GM12878 (cell line): ENCODE measurements around the gene TMPRSS2. TPM values are rescaled to one million over a fixed set of nuclear protein-coding genes. Genes with fewer than 3 reads are reported as not detected.

Experiments
- ATAC-seq: fragments of 200-7000 bp; cut with Tn5 transposase; 3 replicates; pipeline ENCODE4 v1.9.1; 2020; ENCODE audit warnings: mild to moderate bottlenecking, moderate library complexity
- BruUV-seq: library from RNA; stranded (reverse); fragments of 400-500 nt; replicated peaks from 2 replicates; lab custom pipeline; 2021; lab: Mats Ljungman, UMichigan
- CTCF ChIA-PET: fragments of 300-600 bp; sonication (Branson Sonifier 250); formaldehyde crosslinking; extraction: SDS; loops from one replicate; lab custom pipeline; 2021; ENCODE audit warnings: inconsistent platforms; lab: Yijun Ruan, JAX
- POLR2A ChIA-PET: fragments of 350-600 bp; formaldehyde crosslinking; extraction: SDS; loops from one replicate; lab custom pipeline; 2021; ENCODE audit warnings: inconsistent platforms; lab: Charles Lee
- RAD21 ChIA-PET: fragments of 300-600 bp; sonication (Branson Sonifier 250); formaldehyde crosslinking; loops from one replicate; lab custom pipeline; 2023; ENCODE audit warnings: antibody characterized with exemption; ENCODE audit not compliant: unreplicated experiment; lab: Charles Lee
- SMC1A ChIA-PET: fragments of 300-600 bp; sonication (Branson Sonifier 250); formaldehyde crosslinking; loops from one replicate; lab custom pipeline; 2023; ENCODE audit not compliant: unreplicated experiment, uncharacterized antibody; lab: Charles Lee
- DNase-seq: peaks from one replicate; pipeline ENCODE4 v3.0.0-alpha.2; 2011; ENCODE audit warnings: low read depth, low spot score
- FAIRE-seq: peaks from 3 replicates; lab custom pipeline; 2011; peaks lifted over from hg19 to GRCh38; lab: Jason Lieb, UNC
- H2AFZ ChIP-seq: 2 replicates; pipeline ENCODE4 v1.6.0; 2011; ENCODE audit warnings: low read depth, low read length, control low read depth; ENCODE audit not compliant: control insufficient read depth
- H3K27ac ChIP-seq: 2 replicates; pipeline ENCODE4 v1.5.1; 2011; ENCODE audit warnings: control low read depth; ENCODE audit not compliant: control insufficient read depth, insufficient read depth
- H3K27me3 ChIP-seq, 2 experiments: replicated peaks in 1 of 2; 2 replicates each; pipeline versions ENCODE4 v1.6.0 to v1.6.1; 2011; ENCODE audit warnings: low read length in 1 of 2; ENCODE audit not compliant: control insufficient read depth in 2 of 2, insufficient read depth in 2 of 2
- H3K36me3 ChIP-seq, 2 experiments: 2 replicates each; pipeline ENCODE4 v1.5.1; 2011; ENCODE audit warnings: low read length in 1 of 2; ENCODE audit not compliant: control insufficient read depth in 2 of 2, insufficient read depth in 2 of 2
- H3K4me1 ChIP-seq: 2 replicates; pipeline ENCODE4 v1.6.1; 2011; ENCODE audit warnings: mild to moderate bottlenecking, low read length, moderate library complexity, mixed read lengths; ENCODE audit not compliant: control insufficient read depth, insufficient read depth
- H3K4me2 ChIP-seq: 2 replicates; pipeline ENCODE4 v1.6.0; 2011; ENCODE audit warnings: control low read depth; ENCODE audit not compliant: control insufficient read depth, insufficient read depth
- H3K4me3 ChIP-seq: fragments of 200-600 bp; sonication (generic); 2 replicates; pipeline ENCODE4 v1.5.1; 2016
- H3K79me2 ChIP-seq: 2 replicates; pipeline ENCODE4 v1.6.0; 2011; ENCODE audit warnings: low read length; ENCODE audit not compliant: control insufficient read depth, insufficient read depth
- H3K9ac ChIP-seq: 2 replicates; pipeline ENCODE4 v1.8.0; 2011; ENCODE audit warnings: low read length, control low read depth, mixed read lengths; ENCODE audit not compliant: control insufficient read depth, insufficient read depth
- H3K9me3 ChIP-seq: replicated peaks from 3 replicates; pipeline ENCODE4 v1.5.1; 2011; ENCODE audit warnings: mild to moderate bottlenecking, low read length; ENCODE audit not compliant: control insufficient read depth, insufficient read depth
- H4K20me1 ChIP-seq: 2 replicates; pipeline ENCODE4 v1.6.0; 2011; ENCODE audit not compliant: control insufficient read depth, insufficient read depth
- CREM ChIP-seq: IDR thresholded peaks from 2 replicates; pipeline ENCODE4 v1.6.1; 2014; ENCODE audit warnings: antibody characterized with exemption, low read depth
- KLF5 ChIP-seq: fragments of 450-650 bp; IDR thresholded peaks from 2 replicates; pipeline ENCODE4 v1.6.1; 2014; ENCODE audit warnings: mild to moderate bottlenecking; ENCODE audit not compliant: partially characterized antibody
- NFYB ChIP-seq: IDR thresholded peaks from 2 replicates; pipeline ENCODE4 v1.6.1; 2011; ENCODE audit warnings: low read depth, mild to moderate bottlenecking, low read length, improper control_type of control experiment, moderate library complexity; ENCODE audit not compliant: insufficient read depth
- NR2C2 ChIP-seq: IDR thresholded peaks from 2 replicates; pipeline ENCODE4 v1.6.1; 2011; ENCODE audit warnings: borderline replicate concordance, low read depth; ENCODE audit not compliant: control insufficient read depth, insufficient read length
- SIX5 ChIP-seq: IDR thresholded peaks from 2 replicates; pipeline ENCODE4 v1.6.1; 2011; ENCODE audit warnings: mild to moderate bottlenecking, low read depth, low read length, moderate library complexity; ENCODE audit not compliant: severe bottlenecking
- SRF ChIP-seq, 2 experiments: IDR thresholded peaks; 2 replicates each; pipeline ENCODE4 v1.6.1; 2011; ENCODE audit warnings: low read depth in 2 of 2, low read length in 2 of 2, mild to moderate bottlenecking in 1 of 2, moderate library complexity in 1 of 2
- WGBS: methylation state at CpG from one replicate; pipeline ENCODE4 v1.1.6; 2016; ENCODE audit warnings: low lambda C conversion rate; ENCODE audit not compliant: insufficient replicate concordance, insufficient coverage; ENCODE audit errors: missing lambda C conversion rate; 5-methylcytosine and 5-hydroxymethylcytosine counted together
- in situ Hi-C: fragments of 300-500 bp; cut with MboI; formaldehyde crosslinking; loops from 9 replicates; pipeline ENCODE4 v1.14.3; 2018; ENCODE audit warnings: mixed read lengths
- intact Hi-C: fragments of 100-400 bp; cut with micrococcal nuclease; formaldehyde crosslinking; loops from one replicate; pipeline ENCODE4 v1.14.2; 2022; ENCODE audit not compliant: unreplicated experiment
- polyA plus RNA-seq, 11 experiments: library from polyadenylated mRNA; depleted of rRNA in 4 of 11; unstranded in 6 of 11; stranded (reverse) in 5 of 11; fragments of >200 nt; fragmentation: Nextera tagmentation in 4 of 11; fragmentation: Illumina TruSeq in 1 of 11; extraction: Ambion mirVana in 4 of 11; extraction: Trizol in 1 of 11; gene quantifications; 1 replicate in 1 of 11; 2 replicates in 10 of 11; pipeline versions ENCODE4 v1.2.1 to v1.2.3, GENCODE V29; 2011 to 2016; ENCODE audit warnings: inconsistent platforms in 2 of 11, missing spikeins in 2 of 11, low read depth in 1 of 11
- total RNA-seq, 4 experiments: library from RNA; depleted of rRNA in 3 of 4; stranded (reverse); fragments of >200 nt in 3 of 4; fragmentation: Illumina TruSeq in 1 of 4; extraction: Trizol in 1 of 4; gene quantifications; 2 replicates each; pipeline versions ENCODE4 v1.2.1 to v1.2.3, GENCODE V29; 2013 to 2021
- TF ChIP-seq, protein P1 (sequence below): fragments of 150-350 bp; IDR thresholded peaks from 2 replicates; pipeline ENCODE4 v1.6.1; 2014; ENCODE audit warnings: mild to moderate bottlenecking, low read depth, low read length
- TF ChIP-seq, protein P2 (sequence below): fragments of 450-650 bp; IDR thresholded peaks from 2 replicates; pipeline ENCODE4 v1.6.1; 2017; ENCODE audit warnings: mild to moderate bottlenecking, moderate library complexity
- TF ChIP-seq, protein P3 (sequence below): fragments of 450-650 bp; IDR thresholded peaks from 2 replicates; pipeline ENCODE4 v1.6.1; 2017; ENCODE audit warnings: mild to moderate bottlenecking
- TF ChIP-seq, protein P4 (sequence below): IDR thresholded peaks from 2 replicates; pipeline ENCODE4 v1.6.1; 2012; ENCODE audit warnings: improper control_type of control experiment, low read depth, low read length; ENCODE audit not compliant: insufficient replicate concordance

The TMPRSS2 gene
- total and polyA plus RNA-seq, 10 of the 15 experiments (the other 5 are each of a cell fraction or from before 2014, with no cell fraction given) = 0.19 to 0.26 TPM; not detected in 8

DNA sequence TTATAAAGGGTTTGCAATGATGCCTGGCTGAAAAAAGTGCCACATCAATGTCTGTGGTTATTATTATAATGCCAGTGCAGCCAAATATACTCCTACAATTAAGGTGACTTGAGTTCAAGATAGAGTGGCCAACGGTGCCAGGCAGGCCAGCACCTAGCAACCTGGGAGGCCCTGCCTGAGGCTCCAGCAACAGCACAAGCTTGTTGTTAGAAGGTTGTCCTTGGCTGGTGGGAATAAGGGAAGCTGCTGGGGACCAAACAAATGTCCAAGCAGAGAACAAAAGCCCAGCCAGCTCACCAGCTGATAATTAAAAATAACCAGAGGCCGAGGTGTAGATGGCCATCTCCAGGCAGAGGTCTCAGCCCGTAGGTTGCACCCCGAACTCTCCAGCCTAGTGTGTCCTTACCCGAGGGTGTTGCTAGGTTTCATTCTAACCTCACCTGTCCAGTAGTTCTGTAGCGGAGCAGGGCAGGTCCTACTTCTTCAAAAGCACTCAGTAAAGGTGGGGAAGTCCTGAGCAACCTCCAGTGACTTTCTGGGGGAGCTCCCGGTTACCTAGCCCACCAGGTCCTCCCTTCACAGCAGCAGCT lies 1.9 kb downstream of the TMPRSS2 start:
- no peak overlapping the region for H3K27ac ChIP-seq

More for the DNA sequence above, 1.9 kb downstream of the TMPRSS2 start:
- RAD21 ChIA-PET = no interaction called here
- Histone ChIP-seq H2AFZ (no peak overlapping the region), H3K9me3 (no peaks in the 10 kb centered on the region), H3K36me3 (no peaks in the 10 kb centered on the region), H4K20me1 (no peaks in the 10 kb centered on the region), H3K9ac (no peak overlapping the region), H3K79me2 (no peaks in the 10 kb centered on the region), H3K4me3 (no peak overlapping the region), H3K27me3 (peaks cover 8 to 14% of the 10 kb centered on the region in 2 experiments), H3K4me2 (no peak overlapping the region), H3K4me1 (no peaks in the 10 kb centered on the region)
- no peak for TF ChIP-seq SRF (IDR thresholded peaks at IDR 0.05; ENCODE audit: low read depth in 2 of 2, low read length in 2 of 2)
- TF ChIP-seq NFYB = no peak
- TF ChIP-seq KLF5 = no peak
- no peak for TF ChIP-seq NR2C2
- TF ChIP-seq, protein P1, sequence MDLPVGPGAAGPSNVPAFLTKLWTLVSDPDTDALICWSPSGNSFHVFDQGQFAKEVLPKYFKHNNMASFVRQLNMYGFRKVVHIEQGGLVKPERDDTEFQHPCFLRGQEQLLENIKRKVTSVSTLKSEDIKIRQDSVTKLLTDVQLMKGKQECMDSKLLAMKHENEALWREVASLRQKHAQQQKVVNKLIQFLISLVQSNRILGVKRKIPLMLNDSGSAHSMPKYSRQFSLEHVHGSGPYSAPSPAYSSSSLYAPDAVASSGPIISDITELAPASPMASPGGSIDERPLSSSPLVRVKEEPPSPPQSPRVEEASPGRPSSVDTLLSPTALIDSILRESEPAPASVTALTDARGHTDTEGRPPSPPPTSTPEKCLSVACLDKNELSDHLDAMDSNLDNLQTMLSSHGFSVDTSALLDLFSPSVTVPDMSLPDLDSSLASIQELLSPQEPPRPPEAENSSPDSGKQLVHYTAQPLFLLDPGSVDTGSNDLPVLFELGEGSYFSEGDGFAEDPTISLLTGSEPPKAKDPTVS = no peak
- TF ChIP-seq, protein P2, sequence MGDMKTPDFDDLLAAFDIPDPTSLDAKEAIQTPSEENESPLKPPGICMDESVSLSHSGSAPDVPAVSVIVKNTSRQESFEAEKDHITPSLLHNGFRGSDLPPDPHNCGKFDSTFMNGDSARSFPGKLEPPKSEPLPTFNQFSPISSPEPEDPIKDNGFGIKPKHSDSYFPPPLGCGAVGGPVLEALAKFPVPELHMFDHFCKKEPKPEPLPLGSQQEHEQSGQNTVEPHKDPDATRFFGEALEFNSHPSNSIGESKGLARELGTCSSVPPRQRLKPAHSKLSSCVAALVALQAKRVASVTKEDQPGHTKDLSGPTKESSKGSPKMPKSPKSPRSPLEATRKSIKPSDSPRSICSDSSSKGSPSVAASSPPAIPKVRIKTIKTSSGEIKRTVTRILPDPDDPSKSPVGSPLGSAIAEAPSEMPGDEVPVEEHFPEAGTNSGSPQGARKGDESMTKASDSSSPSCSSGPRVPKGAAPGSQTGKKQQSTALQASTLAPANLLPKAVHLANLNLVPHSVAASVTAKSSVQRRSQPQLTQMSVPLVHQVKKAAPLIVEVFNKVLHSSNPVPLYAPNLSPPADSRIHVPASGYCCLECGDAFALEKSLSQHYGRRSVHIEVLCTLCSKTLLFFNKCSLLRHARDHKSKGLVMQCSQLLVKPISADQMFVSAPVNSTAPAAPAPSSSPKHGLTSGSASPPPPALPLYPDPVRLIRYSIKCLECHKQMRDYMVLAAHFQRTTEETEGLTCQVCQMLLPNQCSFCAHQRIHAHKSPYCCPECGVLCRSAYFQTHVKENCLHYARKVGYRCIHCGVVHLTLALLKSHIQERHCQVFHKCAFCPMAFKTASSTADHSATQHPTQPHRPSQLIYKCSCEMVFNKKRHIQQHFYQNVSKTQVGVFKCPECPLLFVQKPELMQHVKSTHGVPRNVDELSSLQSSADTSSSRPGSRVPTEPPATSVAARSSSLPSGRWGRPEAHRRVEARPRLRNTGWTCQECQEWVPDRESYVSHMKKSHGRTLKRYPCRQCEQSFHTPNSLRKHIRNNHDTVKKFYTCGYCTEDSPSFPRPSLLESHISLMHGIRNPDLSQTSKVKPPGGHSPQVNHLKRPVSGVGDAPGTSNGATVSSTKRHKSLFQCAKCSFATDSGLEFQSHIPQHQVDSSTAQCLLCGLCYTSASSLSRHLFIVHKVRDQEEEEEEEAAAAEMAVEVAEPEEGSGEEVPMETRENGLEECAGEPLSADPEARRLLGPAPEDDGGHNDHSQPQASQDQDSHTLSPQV = no peak
- TF ChIP-seq, protein P3, sequence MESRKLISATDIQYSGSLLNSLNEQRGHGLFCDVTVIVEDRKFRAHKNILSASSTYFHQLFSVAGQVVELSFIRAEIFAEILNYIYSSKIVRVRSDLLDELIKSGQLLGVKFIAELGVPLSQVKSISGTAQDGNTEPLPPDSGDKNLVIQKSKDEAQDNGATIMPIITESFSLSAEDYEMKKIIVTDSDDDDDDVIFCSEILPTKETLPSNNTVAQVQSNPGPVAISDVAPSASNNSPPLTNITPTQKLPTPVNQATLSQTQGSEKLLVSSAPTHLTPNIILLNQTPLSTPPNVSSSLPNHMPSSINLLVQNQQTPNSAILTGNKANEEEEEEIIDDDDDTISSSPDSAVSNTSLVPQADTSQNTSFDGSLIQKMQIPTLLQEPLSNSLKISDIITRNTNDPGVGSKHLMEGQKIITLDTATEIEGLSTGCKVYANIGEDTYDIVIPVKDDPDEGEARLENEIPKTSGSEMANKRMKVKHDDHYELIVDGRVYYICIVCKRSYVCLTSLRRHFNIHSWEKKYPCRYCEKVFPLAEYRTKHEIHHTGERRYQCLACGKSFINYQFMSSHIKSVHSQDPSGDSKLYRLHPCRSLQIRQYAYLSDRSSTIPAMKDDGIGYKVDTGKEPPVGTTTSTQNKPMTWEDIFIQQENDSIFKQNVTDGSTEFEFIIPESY = no peak
- TF ChIP-seq, protein P4, sequence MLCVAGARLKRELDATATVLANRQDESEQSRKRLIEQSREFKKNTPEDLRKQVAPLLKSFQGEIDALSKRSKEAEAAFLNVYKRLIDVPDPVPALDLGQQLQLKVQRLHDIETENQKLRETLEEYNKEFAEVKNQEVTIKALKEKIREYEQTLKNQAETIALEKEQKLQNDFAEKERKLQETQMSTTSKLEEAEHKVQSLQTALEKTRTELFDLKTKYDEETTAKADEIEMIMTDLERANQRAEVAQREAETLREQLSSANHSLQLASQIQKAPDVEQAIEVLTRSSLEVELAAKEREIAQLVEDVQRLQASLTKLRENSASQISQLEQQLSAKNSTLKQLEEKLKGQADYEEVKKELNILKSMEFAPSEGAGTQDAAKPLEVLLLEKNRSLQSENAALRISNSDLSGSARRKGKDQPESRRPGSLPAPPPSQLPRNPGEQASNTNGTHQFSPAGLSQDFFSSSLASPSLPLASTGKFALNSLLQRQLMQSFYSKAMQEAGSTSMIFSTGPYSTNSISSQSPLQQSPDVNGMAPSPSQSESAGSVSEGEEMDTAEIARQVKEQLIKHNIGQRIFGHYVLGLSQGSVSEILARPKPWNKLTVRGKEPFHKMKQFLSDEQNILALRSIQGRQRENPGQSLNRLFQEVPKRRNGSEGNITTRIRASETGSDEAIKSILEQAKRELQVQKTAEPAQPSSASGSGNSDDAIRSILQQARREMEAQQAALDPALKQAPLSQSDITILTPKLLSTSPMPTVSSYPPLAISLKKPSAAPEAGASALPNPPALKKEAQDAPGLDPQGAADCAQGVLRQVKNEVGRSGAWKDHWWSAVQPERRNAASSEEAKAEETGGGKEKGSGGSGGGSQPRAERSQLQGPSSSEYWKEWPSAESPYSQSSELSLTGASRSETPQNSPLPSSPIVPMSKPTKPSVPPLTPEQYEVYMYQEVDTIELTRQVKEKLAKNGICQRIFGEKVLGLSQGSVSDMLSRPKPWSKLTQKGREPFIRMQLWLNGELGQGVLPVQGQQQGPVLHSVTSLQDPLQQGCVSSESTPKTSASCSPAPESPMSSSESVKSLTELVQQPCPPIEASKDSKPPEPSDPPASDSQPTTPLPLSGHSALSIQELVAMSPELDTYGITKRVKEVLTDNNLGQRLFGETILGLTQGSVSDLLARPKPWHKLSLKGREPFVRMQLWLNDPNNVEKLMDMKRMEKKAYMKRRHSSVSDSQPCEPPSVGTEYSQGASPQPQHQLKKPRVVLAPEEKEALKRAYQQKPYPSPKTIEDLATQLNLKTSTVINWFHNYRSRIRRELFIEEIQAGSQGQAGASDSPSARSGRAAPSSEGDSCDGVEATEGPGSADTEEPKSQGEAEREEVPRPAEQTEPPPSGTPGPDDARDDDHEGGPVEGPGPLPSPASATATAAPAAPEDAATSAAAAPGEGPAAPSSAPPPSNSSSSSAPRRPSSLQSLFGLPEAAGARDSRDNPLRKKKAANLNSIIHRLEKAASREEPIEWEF = no peak
- no peak for TF ChIP-seq SIX5
- TF ChIP-seq CREM = no peak
- SMC1A ChIA-PET = interaction anchor here (1.8 kb wide), 1 partner anchor 223 kb away, joined by 4 read pairs; no protein-coding TSS in a partner anchor
- CTCF ChIA-PET = no interaction called here
- POLR2A ChIA-PET = no interaction called here
- intact Hi-C loops = no loop called here
- BruUV-seq = no TSS peak
- no peak for DNase-seq
- no peak for FAIRE-seq
- WGBS = 9% methylated on average over 7 of the region's 7 CpGs
- no peak for ATAC-seq
- in situ Hi-C loops = no loop called here
